ENCODE results near the gene OR2A12. TPM values are rescaled to one million over a fixed set of nuclear protein-coding genes. Genes with fewer than 3 reads are reported as not detected.

The OR2A12 gene
- total RNA-seq, 1 donor from 2014 or later = not detected

Other genes with a start within 250 kb of the OR2A12 start
- 12.3 and 17.6 TPM in 2 replicates for gene TCAF1, start 184.1 kb upstream of the OR2A12 start, total RNA-seq
- not detected in 2 replicates for gene OR2F2, start 151.0 kb upstream of the OR2A12 start, total RNA-seq
- not detected in 2 replicates for gene OR2F1, start 131.4 kb upstream of the OR2A12 start, total RNA-seq
- not detected in 2 replicates for gene OR6B1, start 86.0 kb upstream of the OR2A12 start, total RNA-seq
- gene OR2A5, start 37.3 kb upstream of the OR2A12 start, total RNA-seq = not detected in 2 replicates
- gene OR2A25, start 16.5 kb upstream of the OR2A12 start, total RNA-seq = not detected in 2 replicates
- gene OR2A2, start 23.3 kb downstream of the OR2A12 start, total RNA-seq = not detected in 2 replicates
- not detected in 2 replicates for gene OR2A14, start 36.9 kb downstream of the OR2A12 start, total RNA-seq
- gene CTAGE4, start 97.2 kb downstream of the OR2A12 start, total RNA-seq = 0.53 and 2.2 TPM in 2 replicates
- gene ARHGEF35, start 109.6 kb downstream of the OR2A12 start, total RNA-seq = 25.8 and 30.3 TPM in 2 replicates
- gene OR2A42, start 153.3 kb downstream of the OR2A12 start, total RNA-seq = not detected in 2 replicates
- gene OR2A7, start 178.5 kb downstream of the OR2A12 start, total RNA-seq = 0.53 and 1.7 TPM in 2 replicates
- gene CTAGE8, start 183.0 kb downstream of the OR2A12 start, total RNA-seq = 1.7 and 2.4 TPM in 2 replicates
- gene OR2A1, start 226.1 kb downstream of the OR2A12 start, total RNA-seq = not detected in 2 replicates

All from bronchial epithelial cell (primary cell).